Stomach (tissue), 9 donors: ENCODE results near the gene DPYD. TPM values are rescaled to one million over a fixed set of nuclear protein-coding genes. Genes with fewer than 3 reads are reported as not detected.

Source experiments
- DNase-seq, 2 donors: peaks; one replicate each; pipeline versions ENCODE4 v3.0.0 to v3.0.0-alpha.2; 2013 to 2019
- H3K27ac ChIP-seq, 5 donors: fragments of 200-600 bp in 4 of 5; sonication (generic) in 4 of 5; one replicate each; pipeline ENCODE4 v1.5.1; 2013 to 2019; ENCODE audit warnings: mild to moderate bottlenecking in 1 of 5, moderate library complexity in 1 of 5
- H3K27me3 ChIP-seq, 3 donors: fragments of 200-600 bp; sonication (generic); one replicate each; pipeline ENCODE4 v1.5.1; 2017 to 2019; ENCODE audit warnings: mixed run types in 1 of 3
- H3K36me3 ChIP-seq, 4 donors: fragments of 200-600 bp; sonication (generic); 1 replicate in 3 of 4; 2 replicates in 1 of 4; pipeline ENCODE4 v1.5.1; 2016 to 2019
- H3K4me1 ChIP-seq, 4 donors: fragments of 200-600 bp; sonication (generic); one replicate each; pipeline ENCODE4 v1.5.1; 2016 to 2019
- H3K4me3 ChIP-seq, 4 donors: fragments of 200-600 bp; sonication (generic) in 3 of 4; one replicate each; pipeline ENCODE4 v1.5.1; 2016 to 2019; ENCODE audit warnings: mild to moderate bottlenecking in 1 of 4
- H3K9me3 ChIP-seq, 4 donors: fragments of 200-600 bp; sonication (generic); one replicate each; pipeline ENCODE4 v1.5.1; 2016 to 2019
- CTCF ChIP-seq, 7 experiments: fragments of 450-650 bp in 4 of 7; fragments of 200-600 bp in 3 of 7; sonication (generic) in 3 of 7; IDR thresholded peaks; one replicate each; pipeline ENCODE4 v1.5.1; 2016 to 2019; ENCODE audit warnings: antibody characterized with exemption in 7 of 7, control low read depth in 2 of 7, mild to moderate bottlenecking in 1 of 7
- EP300 ChIP-seq: sonication (generic); formaldehyde crosslinking; IDR thresholded peaks from one replicate; pipeline ENCODE4 v1.6.1; 2017; ENCODE audit warnings: antibody characterized with exemption
- POLR2A ChIP-seq, 4 donors: fragments of 450-650 bp; IDR thresholded peaks; one replicate each; pipeline ENCODE4 v1.6.1; 2016; ENCODE audit warnings: antibody characterized with exemption in 4 of 4, control low read depth in 2 of 4, mild to moderate bottlenecking in 1 of 4, moderate library complexity in 1 of 4
- POLR2AphosphoS5 ChIP-seq, 3 donors: sonication (generic); formaldehyde crosslinking; IDR thresholded peaks; one replicate each; pipeline ENCODE4 v1.6.1; 2016; ENCODE audit warnings: antibody characterized with exemption in 3 of 3
- WGBS, 5 donors: extraction: QIAGEN DNeasy Blood & Tissue Kit in 3 of 5; methylation state at CpG; one replicate each; pipeline versions ENCODE4 v1.1.5 to v1.1.7; 2013 to 2018; 5-methylcytosine and 5-hydroxymethylcytosine counted together
- intact Hi-C: fragments of 100-400 bp; cut with DNase I; formaldehyde crosslinking; loops from one replicate; pipeline ENCODE4 v1.15.1; 2023; ENCODE audit warnings: low total_unique reads
- polyA plus RNA-seq, 3 donors: library from polyadenylated mRNA; stranded (reverse); fragments of 200-250 nt; gene quantifications; one replicate each; pipeline ENCODE4 v1.2.3, GENCODE V29; 2013
- total RNA-seq, 5 donors: library from RNA; depleted of rRNA; stranded (reverse); fragments of >200 nt; gene quantifications; one replicate each; pipeline versions ENCODE4 v1.1.0 to v1.2.3, GENCODE V29; 2014 to 2016
- donor health status: healthy with polysubstance abuse.
- donor health status: Bipolar disorder and iron deficiency.
- donor health status: healthy.

The DPYD gene
- total and polyA plus RNA-seq, 8 donors = 7.5 to 58.2 (median 18.2) TPM

GRCh38 chr1:97680894-97681293 is 239.9 kb downstream of the DPYD start:
- intact Hi-C loops = no loop called here
- no peaks in the 10 kb centered on the region for H3K4me1 ChIP-seq
- peaks cover 0 to 2% (median 0%) of the 10 kb centered on the region in 4 donors for H3K9me3 ChIP-seq
- H3K27me3 ChIP-seq = no peaks in the 10 kb centered on the region
- H3K27ac ChIP-seq = no peak overlapping the region
- no peak overlapping the region for H3K4me3 ChIP-seq
- peaks cover 0 to 30% (median 17%) of the 10 kb centered on the region in 4 donors for H3K36me3 ChIP-seq
- TF ChIP-seq EP300 = no peak
- TF ChIP-seq CTCF (IDR thresholded peaks at IDR 0.05) = no peak
- no peak for TF ChIP-seq POLR2AphosphoS5 (IDR thresholded peaks at IDR 0.05)
- TF ChIP-seq POLR2A (IDR thresholded peaks at IDR 0.05) = no peak
- no peak for DNase-seq

DNA sequence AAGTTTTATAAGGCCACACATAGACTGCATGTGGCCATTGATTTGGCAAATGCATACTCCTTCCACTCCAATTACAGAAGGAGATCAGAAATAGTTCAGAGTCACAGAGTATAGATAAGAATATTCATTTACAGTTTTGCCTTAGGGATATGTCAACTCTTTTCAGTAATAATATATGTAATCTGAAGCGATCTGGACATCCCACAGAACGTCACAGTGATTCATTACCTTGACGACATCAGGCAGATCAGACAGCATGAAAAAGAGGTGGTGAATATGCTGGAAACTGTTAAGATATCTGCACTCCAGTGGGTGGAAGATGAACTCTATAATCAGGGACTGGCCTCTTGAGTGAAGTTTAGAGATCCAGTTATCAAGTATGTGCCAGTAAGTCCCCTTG is 240.4 kb downstream of the DPYD start:
- 78 to 95% (median 92%) methylated on average over 3 of the region's 3 CpGs for WGBS, 5 donors
- intact Hi-C loops = no loop called here

GRCh38 chr1:97677702-97678101 is 243.1 kb downstream of the DPYD start:
- DNase-seq = no peak
- intact Hi-C loops = no loop called here
- Histone ChIP-seq H3K4me3 (no peak overlapping the region), H3K9me3 (no peaks in the 10 kb centered on the region), H3K36me3 (peaks cover 0 to 27% (median 17%) of the 10 kb centered on the region in 4 donors), H3K27ac (no peak overlapping the region), H3K27me3 (no peaks in the 10 kb centered on the region), H3K4me1 (no peaks in the 10 kb centered on the region)
- 89 to 93% (median 92%) methylated on average over 4 of the region's 4 CpGs for WGBS, 5 donors
- TF ChIP-seq CTCF (IDR thresholded peaks at IDR 0.05) (no peak), POLR2AphosphoS5 (IDR thresholded peaks at IDR 0.05) (no peak), EP300 (no peak), POLR2A (IDR thresholded peaks at IDR 0.05) (no peak)

More for the DNA sequence above, 240.4 kb downstream of the DPYD start:
- no peak overlapping the region for H3K27ac ChIP-seq
- no peaks in the 10 kb centered on the region for H3K27me3 ChIP-seq
- peaks cover 0 to 27% (median 17%) of the 10 kb centered on the region in 4 donors for H3K36me3 ChIP-seq
- H3K9me3 ChIP-seq = no peaks in the 10 kb centered on the region
- no peaks in the 10 kb centered on the region for H3K4me1 ChIP-seq
- TF ChIP-seq CTCF (IDR thresholded peaks at IDR 0.05) (no peak), EP300 (no peak), POLR2A (IDR thresholded peaks at IDR 0.05) (no peak), POLR2AphosphoS5 (IDR thresholded peaks at IDR 0.05) (no peak)
- no peak for DNase-seq
- no peak overlapping the region for H3K4me3 ChIP-seq

DNA sequence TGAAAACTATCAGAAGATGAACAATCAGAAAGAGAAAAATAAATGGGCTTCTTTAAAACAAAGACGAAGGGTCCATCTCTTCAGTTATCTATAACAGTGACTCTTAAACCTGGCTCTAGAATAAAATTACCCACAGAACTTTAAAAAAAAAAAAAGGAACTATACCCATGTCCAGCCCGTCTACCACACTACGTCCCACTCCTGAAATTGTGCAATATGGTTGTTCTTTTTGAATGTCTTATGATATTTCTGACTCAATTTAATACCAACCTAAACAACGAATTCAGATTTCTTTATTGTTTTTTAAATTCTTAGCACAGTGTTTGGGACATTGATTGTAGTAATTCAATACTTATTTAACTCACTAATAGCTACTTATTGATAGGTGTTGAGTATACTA is 246.3 kb downstream of the DPYD start:
- intact Hi-C loops = no loop called here
- TF ChIP-seq EP300 (no peak), POLR2AphosphoS5 (IDR thresholded peaks at IDR 0.05) (no peak), POLR2A (IDR thresholded peaks at IDR 0.05) (no peak), CTCF (IDR thresholded peaks at IDR 0.05) (no peak)
- H3K27me3 ChIP-seq = no peaks in the 10 kb centered on the region
- H3K27ac ChIP-seq = no peak overlapping the region
- peaks cover 0 to 8% (median 0%) of the 10 kb centered on the region in 4 donors for H3K9me3 ChIP-seq
- 85 to 95% (median 91%) methylated on average over 4 of the region's 4 CpGs for WGBS, 5 donors
- no peak for DNase-seq
- H3K4me3 ChIP-seq = no peak overlapping the region
- no peaks in the 10 kb centered on the region for H3K4me1 ChIP-seq
- H3K36me3 ChIP-seq = peaks cover 0 to 18% (median 17%) of the 10 kb centered on the region in 4 donors
